ENCODE measurements around the gene KCNAB1.
"Not testable (repeated sequence)": the region's sequence is repeated elsewhere in the genome, so short reads cannot be mapped to it uniquely, and the experiment has no call there.

Gene KCNAB1

GRCh38 chr3:156264771-156265170 is 144.4 kb downstream of the KCNAB1 start:
- no peak for TF ChIP-seq CTCF (IDR thresholded peaks at IDR 0.05; ENCODE audit: control extremely low read depth, extremely low read depth, low read depth, missing control alignments)
- CTCF ChIA-PET, result interaction anchor here (0.9 to 1.4 kb wide), 6 partner anchors 9 to 35 kb away, joined by 3 to 4 read pairs (median 3); no protein-coding TSS in a partner anchor
- no peak for DNase-seq (ENCODE audit: extremely low spot score)
- POLR2A ChIA-PET, result no interaction called here

DNA sequence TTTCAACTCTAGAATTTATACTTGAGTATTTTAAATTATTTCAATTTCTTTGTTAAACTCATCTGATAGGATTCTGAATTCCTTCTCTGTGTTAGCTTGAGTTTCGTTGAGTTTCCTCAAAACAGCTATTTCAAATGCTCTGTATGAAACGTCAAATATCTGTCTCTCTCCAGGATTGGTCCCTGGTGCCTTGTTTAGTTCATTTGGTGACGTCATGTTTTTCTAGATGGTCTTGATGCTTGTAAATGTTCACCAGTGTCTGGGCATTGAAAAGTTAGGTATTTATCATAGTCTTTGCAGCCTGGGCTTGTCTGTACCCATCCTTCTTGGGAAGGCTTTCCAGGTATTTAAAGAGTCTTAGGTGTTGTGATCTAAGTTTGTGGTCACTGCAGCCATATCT is 151.1 kb downstream of the KCNAB1 start:
- no peak for DNase-seq (ENCODE audit: extremely low spot score)
- CTCF ChIA-PET, result no interaction called here
- POLR2A ChIA-PET, result no interaction called here
- no peak for TF ChIP-seq CTCF (IDR thresholded peaks at IDR 0.05; ENCODE audit: control extremely low read depth, extremely low read depth, low read depth, missing control alignments)

GRCh38 chr3:156271995-156272719 is 151.8 kb downstream of the KCNAB1 start:
- no peak for DNase-seq (ENCODE audit: extremely low spot score)
- no peak for TF ChIP-seq CTCF (IDR thresholded peaks at IDR 0.05; ENCODE audit: control extremely low read depth, extremely low read depth, low read depth, missing control alignments)
- ChIA-PET CTCF (interaction anchor here (0.8 kb wide), 1 partner anchor 32 kb away, joined by 3 read pairs; no protein-coding TSS in a partner anchor), POLR2A (no interaction called here)

DNA sequence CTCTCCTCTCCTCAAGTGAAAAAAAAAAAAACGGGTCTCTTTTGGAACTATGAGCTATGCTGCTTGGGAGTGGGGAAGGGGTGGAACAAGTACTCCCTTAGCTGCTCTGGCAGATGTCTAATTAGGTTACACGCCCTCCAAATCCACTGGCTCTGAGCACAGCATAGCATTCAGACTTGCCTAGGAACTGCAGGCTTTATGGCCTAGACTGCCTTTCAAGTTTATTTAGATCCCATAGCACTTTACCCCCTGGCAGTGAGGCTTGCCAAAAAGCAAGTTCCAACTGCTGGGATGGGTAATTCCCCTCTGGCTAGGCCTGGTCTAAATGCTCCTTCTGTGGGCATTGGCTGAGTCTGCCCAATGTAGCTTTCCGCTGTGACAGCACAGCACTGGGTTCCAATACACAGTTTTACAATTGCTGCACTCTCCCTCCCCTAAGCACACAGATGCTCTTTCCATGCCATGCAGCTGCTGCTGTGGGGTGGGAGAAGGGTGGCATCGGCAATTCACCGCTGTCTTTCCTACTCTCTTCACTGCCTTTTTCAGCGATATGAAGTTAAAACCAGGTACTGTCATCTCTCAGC is 152.8 kb downstream of the KCNAB1 start:
- no peak for TF ChIP-seq CTCF (IDR thresholded peaks at IDR 0.05; ENCODE audit: control extremely low read depth, extremely low read depth, low read depth, missing control alignments)
- no peak for DNase-seq (ENCODE audit: extremely low spot score)
- POLR2A ChIA-PET, result interaction anchor here (0.5 kb wide), 1 partner anchor 126 kb away, joined by 3 read pairs; no protein-coding TSS in a partner anchor
- CTCF ChIA-PET, result interaction anchor here (0.8 to 1.1 kb wide), 2 partner anchors 9 to 31 kb away, joined by 3 read pairs; no protein-coding TSS in a partner anchor

DNA sequence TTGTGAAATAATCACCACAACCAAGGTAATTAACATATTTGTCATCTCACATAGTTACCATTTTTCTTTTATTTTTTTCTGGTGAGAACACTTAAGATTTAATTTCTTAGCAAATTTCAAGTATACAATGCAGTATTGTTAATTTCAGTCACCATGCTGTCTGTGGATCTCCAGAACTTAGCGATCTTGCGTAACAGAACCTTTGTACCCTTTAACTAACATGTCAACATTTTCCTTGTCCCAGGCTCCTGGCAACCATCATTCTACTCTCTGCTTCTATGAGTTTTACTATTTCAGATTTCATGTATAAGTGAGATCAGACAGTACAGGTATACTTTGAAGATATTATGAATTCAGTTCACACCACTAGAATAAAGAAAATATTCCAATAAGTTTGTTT is 154.4 kb downstream of the KCNAB1 start:
- no peak for TF ChIP-seq CTCF (IDR thresholded peaks at IDR 0.05; ENCODE audit: control extremely low read depth, extremely low read depth, low read depth, missing control alignments)
- POLR2A ChIA-PET, result no interaction called here
- DNase-seq (ENCODE audit: extremely low spot score), result no peak
- CTCF ChIA-PET, result no interaction called here

DNA sequence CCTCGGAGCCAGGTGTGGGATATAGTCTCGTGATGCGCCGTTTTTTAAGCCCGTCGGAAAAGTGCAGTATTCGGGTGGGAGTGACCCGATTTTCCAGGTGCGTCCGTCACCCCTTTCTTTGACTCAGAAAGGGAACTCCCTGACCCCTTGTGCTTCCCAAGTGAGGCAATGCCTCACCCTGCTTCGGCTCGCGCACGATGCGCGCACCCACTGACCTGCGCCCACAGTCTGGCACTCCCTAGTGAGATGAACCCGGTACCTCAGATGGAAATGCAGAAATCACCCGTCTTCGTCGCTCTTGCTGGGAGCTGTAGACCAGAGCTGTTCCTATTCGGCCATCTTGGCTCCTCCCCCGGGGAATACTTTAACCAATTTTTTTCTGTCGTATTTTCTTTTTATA is 164.3 kb downstream of the KCNAB1 start:
- POLR2A ChIA-PET; CTCF ChIA-PET; DNase-seq (ENCODE audit: extremely low spot score): not testable (repeated sequence)

DNA sequence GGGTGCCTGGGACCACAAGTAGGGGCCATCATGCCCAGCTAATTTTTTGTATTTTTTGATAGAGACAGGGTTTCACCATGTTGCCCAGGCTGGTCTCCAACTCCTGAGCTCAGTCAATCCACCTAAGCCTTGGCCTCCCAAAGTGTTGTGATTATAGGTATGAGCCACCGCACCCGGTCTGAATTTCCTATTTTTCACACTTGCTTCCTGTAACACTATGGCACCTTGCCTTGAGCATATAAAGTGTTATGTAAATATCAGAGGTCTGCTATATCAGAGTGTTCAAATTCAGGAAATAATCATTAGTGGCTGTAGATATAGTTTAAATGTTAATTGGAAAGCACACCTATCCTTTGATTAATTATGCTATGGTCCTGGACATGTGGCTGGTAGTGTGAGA is 165.2 kb downstream of the KCNAB1 start:
- no peak for DNase-seq (ENCODE audit: extremely low spot score)
- no peak for TF ChIP-seq CTCF (IDR thresholded peaks at IDR 0.05; ENCODE audit: control extremely low read depth, extremely low read depth, low read depth, missing control alignments)
- ChIA-PET CTCF (no interaction called here), POLR2A (no interaction called here)

Measured in GM10248 (cell line).